ENCODE data around the gene LEPROT.
"Not testable (repeated sequence)": the region's sequence is repeated elsewhere in the genome, so short reads cannot be mapped to it uniquely, and the experiment has no call there.

The LEPROT gene

GRCh38 chr1:65420590-65421350, at the start of gene LEPROT, which contains the start of gene LEPR:
Gene LEPROT, plus strand, starts transcription at chr1:65420668. Its CDS starts 57 bp downstream, at chr1:65420725.
Gene LEPR, plus strand, starts transcription at chr1:65420668. Its CDS starts 144,898 bp downstream, at chr1:65565566.
- DNase-seq, result no peak

GRCh38 chr1:65371544-65371943, 48.9 kb upstream of the LEPROT start:
- DNase-seq, result no peak

GRCh38 chr1:65372557-65372956, 47.9 kb upstream of the LEPROT start:
- DNase-seq, result no peak

GRCh38 chr1:65377496-65378246, 42.8 kb upstream of the LEPROT start:
- no peak for DNase-seq

GRCh38 chr1:65378247-65378946, 42.1 kb upstream of the LEPROT start:
- DNase-seq, result no peak

GRCh38 chr1:65384426-65384825, 36.0 kb upstream of the LEPROT start:
- not testable (repeated sequence) for DNase-seq

GRCh38 chr1:65386439-65386838, 34.0 kb upstream of the LEPROT start:
- no peak for DNase-seq

GRCh38 chr1:65387821-65388220, 32.6 kb upstream of the LEPROT start:
- no peak for DNase-seq

- no peak for DNase-seq
Observed at GRCh38 chr1:65388908-65389695, 31.4 kb upstream of the LEPROT start.

- DNase-seq, result no peak
Observed at GRCh38 chr1:65392497-65392896, 28.0 kb upstream of the LEPROT start.

GRCh38 chr1:65393347-65393746, 27.1 kb upstream of the LEPROT start:
- DNase-seq, result no peak

- DNase-seq, result no peak
Observed at GRCh38 chr1:65393928-65394327, 26.5 kb upstream of the LEPROT start.

GRCh38 chr1:65395887-65396612, 24.4 kb upstream of the LEPROT start:
- no peak for DNase-seq

GRCh38 chr1:65398083-65398482, 22.4 kb upstream of the LEPROT start:
- no peak for DNase-seq

GRCh38 chr1:65399003-65399402, 21.5 kb upstream of the LEPROT start:
- DNase-seq, result no peak

- DNase-seq, result no peak
Observed at GRCh38 chr1:65401612-65402011, 18.9 kb upstream of the LEPROT start.

- no peak for DNase-seq
Observed at GRCh38 chr1:65404941-65405340, 15.5 kb upstream of the LEPROT start.

GRCh38 chr1:65407877-65408276, 12.6 kb upstream of the LEPROT start:
- no peak for DNase-seq

GRCh38 chr1:65409314-65409713, 11.2 kb upstream of the LEPROT start:
- no peak for DNase-seq

- DNase-seq, result no peak
Observed at GRCh38 chr1:65409816-65410326, 10.6 kb upstream of the LEPROT start.

GRCh38 chr1:65412256-65412983, 8.0 kb upstream of the LEPROT start:
- no peak for DNase-seq
